ENCODE measurements around the gene HCK. TPM values are rescaled to one million over a fixed set of nuclear protein-coding genes. Genes with fewer than 3 reads are reported as not detected.

The HCK gene
- total RNA-seq, 1 experiment from 2014 or later = 0.17 TPM

- peak; percentile 60; the same call in 1 of the 2 replicates for TF ChIP-seq EGR1 (IDR thresholded peaks at IDR 0.05; ENCODE audit: low read depth)
- TF ChIP-seq, protein P1, sequence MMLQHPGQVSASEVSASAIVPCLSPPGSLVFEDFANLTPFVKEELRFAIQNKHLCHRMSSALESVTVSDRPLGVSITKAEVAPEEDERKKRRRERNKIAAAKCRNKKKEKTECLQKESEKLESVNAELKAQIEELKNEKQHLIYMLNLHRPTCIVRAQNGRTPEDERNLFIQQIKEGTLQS (IDR thresholded peaks at IDR 0.05) = no peak
- TF ChIP-seq FOSL1 (IDR thresholded peaks at IDR 0.05; ENCODE audit: low read depth) = no peak
- TF ChIP-seq SP1 (IDR thresholded peaks at IDR 0.05; ENCODE audit: low read depth) = 0 out of 2 replicates have a peak, but pooled peaks have one; percentile 11
- peak; percentile 22 for TF ChIP-seq POLR2A (IDR thresholded peaks at IDR 0.05; ENCODE audit: borderline replicate concordance, extremely low read depth, insufficient read depth, insufficient read length)
Observed at GRCh38 chr20:32018269-32019155, 33.5 kb upstream of the HCK start (continued).

DNA sequence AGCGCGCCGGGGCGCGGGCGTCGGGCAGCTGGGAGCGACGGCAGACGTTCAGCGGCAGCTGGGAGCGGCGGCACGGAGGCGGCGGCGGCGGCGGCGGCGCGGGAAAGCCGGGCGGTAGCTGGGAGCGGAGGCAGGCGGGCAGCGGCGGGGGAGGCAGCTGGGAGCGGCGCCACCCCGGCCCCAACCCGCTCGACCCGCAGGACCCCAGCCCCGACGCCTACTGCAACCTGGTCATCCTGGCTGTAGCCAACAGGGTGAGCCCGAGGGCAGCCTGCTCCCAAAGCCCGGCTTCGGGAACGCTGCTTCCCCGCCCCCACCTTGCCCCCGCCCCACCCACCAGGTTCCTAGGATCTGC, 32.9 kb upstream of the HCK start:
- peak; percentile 50 for ATAC-seq
- peaks cover 9 to 24% of the 10 kb centered on the region in 2 experiments for H3K4me1 ChIP-seq (ENCODE audit: control insufficient read depth in 1 of 2, insufficient read depth in 2 of 2, low read length in 2 of 2)
- H2AFZ ChIP-seq (ENCODE audit: low read depth, low read length, poor library complexity, severe bottlenecking) = no peak overlapping the region
- CTCF ChIA-PET = interaction anchor here (1.9 kb wide), 1 partner anchor 13 kb away, joined by 7 read pairs; no protein-coding TSS in a partner anchor
- no peak for TF ChIP-seq ELF1 (IDR thresholded peaks at IDR 0.05; ENCODE audit: borderline replicate concordance, low read depth)
- TF ChIP-seq, protein P2, sequence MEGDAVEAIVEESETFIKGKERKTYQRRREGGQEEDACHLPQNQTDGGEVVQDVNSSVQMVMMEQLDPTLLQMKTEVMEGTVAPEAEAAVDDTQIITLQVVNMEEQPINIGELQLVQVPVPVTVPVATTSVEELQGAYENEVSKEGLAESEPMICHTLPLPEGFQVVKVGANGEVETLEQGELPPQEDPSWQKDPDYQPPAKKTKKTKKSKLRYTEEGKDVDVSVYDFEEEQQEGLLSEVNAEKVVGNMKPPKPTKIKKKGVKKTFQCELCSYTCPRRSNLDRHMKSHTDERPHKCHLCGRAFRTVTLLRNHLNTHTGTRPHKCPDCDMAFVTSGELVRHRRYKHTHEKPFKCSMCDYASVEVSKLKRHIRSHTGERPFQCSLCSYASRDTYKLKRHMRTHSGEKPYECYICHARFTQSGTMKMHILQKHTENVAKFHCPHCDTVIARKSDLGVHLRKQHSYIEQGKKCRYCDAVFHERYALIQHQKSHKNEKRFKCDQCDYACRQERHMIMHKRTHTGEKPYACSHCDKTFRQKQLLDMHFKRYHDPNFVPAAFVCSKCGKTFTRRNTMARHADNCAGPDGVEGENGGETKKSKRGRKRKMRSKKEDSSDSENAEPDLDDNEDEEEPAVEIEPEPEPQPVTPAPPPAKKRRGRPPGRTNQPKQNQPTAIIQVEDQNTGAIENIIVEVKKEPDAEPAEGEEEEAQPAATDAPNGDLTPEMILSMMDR (IDR thresholded peaks at IDR 0.05 in 2 of 3, conservative IDR thresholded peaks at IDR 0.05 in 1 of 3; ENCODE audit: borderline replicate concordance in 1 of 3, insufficient read depth in 1 of 3, low read depth in 2 of 3, low read length in 2 of 3) = peak in 1 of 3 experiments; percentile 32; a peak in 2 of 6 replicates
- H3K9me3 ChIP-seq (ENCODE audit: control insufficient read depth in 1 of 2, insufficient read depth in 1 of 2, low read depth in 1 of 2, low read length in 2 of 2) = no peaks in the 10 kb centered on the region
- H3K9ac ChIP-seq (ENCODE audit: low read length) = no peak overlapping the region; the same call in 1 of the 2 replicates
- DNase-seq (ENCODE audit: low read depth, low spot score) = no peak
- no peaks in the 10 kb centered on the region for H3K9me2 ChIP-seq (ENCODE audit: insufficient read depth)
- intact Hi-C loops (cut with micrococcal nuclease) = loop anchor here (5.0 kb wide), 1 partner anchor 463 kb away; no protein-coding TSS in a partner anchor
- peaks cover 10% of the 10 kb centered on the region for H3K27me3 ChIP-seq (ENCODE audit: insufficient read depth, low read length)
- BruUV-seq (replicated peaks) = no TSS peak
- peak overlapping the region; percentile 29 to 58 for H3K4me3 ChIP-seq (replicated peaks in 1 of 2; ENCODE audit: low read depth in 1 of 2, low read length in 2 of 2)
- no peaks in the 10 kb centered on the region for H3K79me2 ChIP-seq (ENCODE audit: insufficient read depth, low read length)
- H3K4me2 ChIP-seq (ENCODE audit: low read length) = peak overlapping the region; percentile 89
- H3K27ac ChIP-seq (ENCODE audit: low read depth, low read length) = no peak overlapping the region
- no peaks in the 10 kb centered on the region for H3K36me3 ChIP-seq (ENCODE audit: control insufficient read depth in 1 of 2, insufficient read depth in 2 of 2, low read length in 2 of 2)
- POLR2A ChIA-PET = no interaction called here
- RAD21 ChIA-PET (ENCODE audit: low non-redundant PET in 1 of 2, low total read pairs in 2 of 2, uncharacterized antibody in 2 of 2, unreplicated experiment in 2 of 2) = no interaction called here
- H4K20me1 ChIP-seq (ENCODE audit: insufficient read depth) = no peaks in the 10 kb centered on the region
